ENCODE results near the gene CUL4A.
A peak's percentile ranks its signal among the peaks of the same experiment; 100 is the strongest.

The CUL4A gene

GRCh38 chr13:113207890-113208420, 1.5 kb upstream of the CUL4A start:
- DNase-seq (ENCODE audit: low read depth in 2 of 2): no peak

GRCh38 chr13:113208421-113209335, 735 bp upstream of the CUL4A start, which contains the start of gene PCID2:
Gene PCID2 (minus strand): TSS chr13:113208669. CDS start chr13:113208634, 35 bp downstream.
- peak; percentile 81 to 82 for DNase-seq (ENCODE audit: low read depth in 2 of 2)

- DNase-seq (ENCODE audit: low read depth in 2 of 2): peak; percentile 56 to 63
Measured at GRCh38 chr13:113209759-113210421, 477 bp downstream of the CUL4A start.

GRCh38 chr13:113210833-113211232, 1.4 kb downstream of the CUL4A start:
- no peak for DNase-seq (ENCODE audit: low read depth in 2 of 2)

- DNase-seq (ENCODE audit: low read depth in 2 of 2): no peak
Measured at GRCh38 chr13:113211774-113212173, 2.4 kb downstream of the CUL4A start.

GRCh38 chr13:113216254-113217048, 7.0 kb downstream of the CUL4A start:
- no peak for DNase-seq (ENCODE audit: low read depth in 2 of 2)

- no peak for DNase-seq (ENCODE audit: low read depth in 2 of 2)
Measured at GRCh38 chr13:113218586-113218985, 9.2 kb downstream of the CUL4A start.

GRCh38 chr13:113219256-113219940, 10.0 kb downstream of the CUL4A start:
- no peak for DNase-seq (ENCODE audit: low read depth in 2 of 2)

GRCh38 chr13:113220141-113220598, 10.8 kb downstream of the CUL4A start:
- no peak for DNase-seq (ENCODE audit: low read depth in 2 of 2)

- DNase-seq (ENCODE audit: low read depth in 2 of 2): no peak
Measured at GRCh38 chr13:113220877-113221276, 11.5 kb downstream of the CUL4A start.

GRCh38 chr13:113223070-113223469, 13.7 kb downstream of the CUL4A start:
- no peak for DNase-seq (ENCODE audit: low read depth in 2 of 2)

- no peak for DNase-seq (ENCODE audit: low read depth in 2 of 2)
Measured at GRCh38 chr13:113224486-113224885, 15.1 kb downstream of the CUL4A start.

GRCh38 chr13:113225515-113225914, 16.1 kb downstream of the CUL4A start:
- no peak for DNase-seq (ENCODE audit: low read depth in 2 of 2)

- DNase-seq (ENCODE audit: low read depth in 2 of 2): no peak
Measured at GRCh38 chr13:113226873-113227450, 17.5 kb downstream of the CUL4A start.

- no peak for DNase-seq (ENCODE audit: low read depth in 2 of 2)
Measured at GRCh38 chr13:113229161-113229560, 19.7 kb downstream of the CUL4A start.

- DNase-seq (ENCODE audit: low read depth in 2 of 2): no peak
Measured at GRCh38 chr13:113229791-113230190, 20.4 kb downstream of the CUL4A start.

- peak in 1 of 2 donors; percentile 2 for DNase-seq (ENCODE audit: low read depth in 2 of 2)
Measured at GRCh38 chr13:113231306-113232207, 22.1 kb downstream of the CUL4A start.

- DNase-seq (ENCODE audit: low read depth in 2 of 2): no peak
Measured at GRCh38 chr13:113232208-113233003, 23.0 kb downstream of the CUL4A start.

GRCh38 chr13:113233101-113233500, 23.7 kb downstream of the CUL4A start:
- DNase-seq (ENCODE audit: low read depth in 2 of 2): no peak

Data from stimulated activated CD4-positive, alpha-beta T cell treated with anti-CD3 and anti-CD28 coated beads, Interleukin-15, amount 100 ng/mL, for 48 hours (primary cell).